ENCODE measurements around the gene NR0B1.

Gene NR0B1

GRCh38 chrX:30309139-30309571 is at the start of gene NR0B1:
NR0B1 (minus strand) TSS chrX:30309390; CDS start chrX:30309363, 27 bp downstream.
- no peak for DNase-seq

- no peak for DNase-seq
These were observed 40.8 kb upstream of the NR0B1 start for GRCh38 chrX:30349946-30350345.

GRCh38 chrX:30343206-30343605 is 34.0 kb upstream of the NR0B1 start:
- no peak for DNase-seq

GRCh38 chrX:30340753-30341152 is 31.6 kb upstream of the NR0B1 start:
- DNase-seq = no peak

- no peak for DNase-seq
These were observed 18.6 kb upstream of the NR0B1 start for GRCh38 chrX:30327762-30328161.

GRCh38 chrX:30317308-30317707 is 8.1 kb upstream of the NR0B1 start:
- DNase-seq = no peak

- no peak for DNase-seq
These were observed 4.1 kb upstream of the NR0B1 start for GRCh38 chrX:30313322-30313721.

GRCh38 chrX:30312858-30313257 is 3.7 kb upstream of the NR0B1 start:
- no peak for DNase-seq

GRCh38 chrX:30310429-30311206 is 1.4 kb upstream of the NR0B1 start:
- no peak for DNase-seq

- no peak for DNase-seq
These were observed 689 bp downstream of the NR0B1 start for GRCh38 chrX:30308263-30309138.

- no peak for DNase-seq
These were observed 1.7 kb downstream of the NR0B1 start for GRCh38 chrX:30307466-30307865.

- DNase-seq = no peak
These were observed 4.3 kb downstream of the NR0B1 start for GRCh38 chrX:30304866-30305265.

- no peak for DNase-seq
These were observed 6.2 kb downstream of the NR0B1 start for GRCh38 chrX:30302956-30303355.

- no peak for DNase-seq
These were observed 7.2 kb downstream of the NR0B1 start for GRCh38 chrX:30301963-30302362.

- DNase-seq = no peak
These were observed 8.0 kb downstream of the NR0B1 start for GRCh38 chrX:30301208-30301607.

GRCh38 chrX:30296408-30297254 is 12.6 kb downstream of the NR0B1 start:
- DNase-seq = no peak

- DNase-seq = no peak
These were observed 25.6 kb downstream of the NR0B1 start for GRCh38 chrX:30283456-30284200.

- DNase-seq = no peak
These were observed 26.7 kb downstream of the NR0B1 start for GRCh38 chrX:30282527-30282926.

GRCh38 chrX:30280428-30280827 is 28.8 kb downstream of the NR0B1 start:
- DNase-seq = no peak

- DNase-seq = no peak
These were observed 30.8 kb downstream of the NR0B1 start for GRCh38 chrX:30278365-30278764.

GRCh38 chrX:30275498-30275897 is 33.7 kb downstream of the NR0B1 start:
- no peak for DNase-seq

GRCh38 chrX:30270639-30271038 is 38.6 kb downstream of the NR0B1 start:
- DNase-seq = no peak

All from bone marrow (tissue), 2 donors.